HepG2 (cell line): ENCODE results near the gene LITAFD. TPM values are rescaled to one million over a fixed set of nuclear protein-coding genes. Genes with fewer than 3 reads are reported as not detected.

ENCODE experiments used
- ATF1 ChIP-seq: IDR thresholded peaks from 2 replicates; pipeline ENCODE4 v1.6.1; 2016; ENCODE audit warnings: mild to moderate bottlenecking, control low read depth
- EP300 ChIP-seq, 3 experiments: sonication (generic) in 1 of 3; formaldehyde crosslinking in 1 of 3; IDR thresholded peaks; 2 replicates each; pipeline versions ENCODE4 v1.5.1 to v1.6.1; 2011 to 2020; ENCODE audit warnings: low read depth in 2 of 3, low read length in 2 of 3, borderline replicate concordance in 1 of 3, improper control_type of control experiment in 1 of 3, mild to moderate bottlenecking in 1 of 3, missing genetic modification reagents in 1 of 3, moderate library complexity in 1 of 3
- GATA4 ChIP-seq: sonication (generic); IDR thresholded peaks from 2 replicates; pipeline ENCODE4 v1.6.1; 2016; ENCODE audit warnings: antibody characterized with exemption, low read depth, borderline replicate concordance
- GPN1 ChIP-seq: sonication (generic); formaldehyde crosslinking; IDR thresholded peaks from 2 replicates; pipeline ENCODE4 v1.5.1; 2020; ENCODE audit warnings: missing genetic modification reagents, borderline replicate concordance
- HHEX ChIP-seq: IDR thresholded peaks from 2 replicates; pipeline ENCODE4 v1.6.1; 2016; ENCODE audit warnings: control low read depth
- HOXA3 ChIP-seq: sonication (generic); formaldehyde crosslinking; IDR thresholded peaks from 2 replicates; pipeline ENCODE4 v1.5.0; 2020; ENCODE audit warnings: missing genetic modification reagents
- NKX3-1 ChIP-seq: sonication (generic); formaldehyde crosslinking; IDR thresholded peaks from 2 replicates; pipeline ENCODE4 v1.5.0; 2020; ENCODE audit warnings: missing genetic modification reagents
- SMC3 ChIP-seq: IDR thresholded peaks from 2 replicates; pipeline ENCODE4 v1.6.1; 2011; ENCODE audit warnings: low read length, improper control_type of control experiment
- TAF15 ChIP-seq: fragments of 200-400 bp; formaldehyde crosslinking; IDR thresholded peaks from one replicate; pipeline ENCODE4 v1.6.1; 2018; ENCODE audit warnings: mild to moderate bottlenecking, low read depth, low read length; ENCODE audit not compliant: poor library complexity, severe bottlenecking
- TBL1XR1 ChIP-seq: fragments of 150-350 bp; IDR thresholded peaks from 2 replicates; pipeline ENCODE4 v1.6.1; 2014; ENCODE audit warnings: borderline replicate concordance, low read length; ENCODE audit not compliant: partially characterized antibody
- TBP ChIP-seq: sonication (generic); formaldehyde crosslinking; IDR thresholded peaks from 2 replicates; pipeline ENCODE4 v1.5.0; 2020; ENCODE audit warnings: missing genetic modification reagents
- ZNF496 ChIP-seq: sonication (generic); formaldehyde crosslinking; IDR thresholded peaks from 2 replicates; pipeline ENCODE4 v1.8.1; 2023; ENCODE audit warnings: mild to moderate bottlenecking, moderate library complexity, missing genetic modification reagents; ENCODE audit not compliant: insufficient replicate concordance
- ZNF563 ChIP-seq: sonication (generic); formaldehyde crosslinking; IDR thresholded peaks from 2 replicates; pipeline ENCODE4 v1.8.0; 2022; ENCODE audit warnings: mild to moderate bottlenecking, moderate library complexity, missing genetic modification reagents
- ZNF709 ChIP-seq: sonication (generic); formaldehyde crosslinking; IDR thresholded peaks from 2 replicates; pipeline ENCODE4 v1.5.0; 2020; ENCODE audit warnings: mild to moderate bottlenecking, missing genetic modification reagents
- polyA plus RNA-seq, 8 experiments: library from polyadenylated mRNA; depleted of rRNA in 3 of 8; stranded (reverse) in 7 of 8; unstranded in 1 of 8; fragments of >200 nt; fragmentation: Illumina TruSeq in 4 of 8; extraction: Trizol in 4 of 8; gene quantifications; 2 replicates each; pipeline versions ENCODE4 v1.2.1 to v1.2.3, GENCODE V29; 2011 to 2016; ENCODE audit warnings: low read depth in 4 of 8, missing spikeins in 1 of 8, mixed read lengths in 1 of 8; ENCODE audit not compliant: insufficient read depth in 1 of 8
- total RNA-seq, 5 experiments: library from RNA; depleted of rRNA; stranded (reverse); fragments of >200 nt; fragmentation: Illumina TruSeq; extraction: Trizol; gene quantifications; 2 replicates each; pipeline ENCODE4 v1.2.3, GENCODE V29; 2016; ENCODE audit warnings: low read depth in 1 of 5
- TF ChIP-seq, protein P1 (sequence below): sonication (generic); formaldehyde crosslinking; IDR thresholded peaks from 2 replicates; pipeline ENCODE4 v1.4.0; 2020; ENCODE audit warnings: missing genetic modification reagents
- TF ChIP-seq, protein P2 (sequence below): sonication (generic); formaldehyde crosslinking; IDR thresholded peaks from 2 replicates; pipeline ENCODE4 v1.5.1; 2020; ENCODE audit warnings: mild to moderate bottlenecking, missing genetic modification reagents, moderate library complexity
- TF ChIP-seq, protein P3 (sequence below): IDR thresholded peaks from 2 replicates; pipeline ENCODE4 v1.6.1; 2016; ENCODE audit warnings: low read depth, missing genetic modification reagents, missing compliant biosample characterization
- TF ChIP-seq, protein P4 (sequence below): sonication (generic); formaldehyde crosslinking; IDR thresholded peaks from 2 replicates; pipeline ENCODE4 v1.4.0; 2020; ENCODE audit warnings: missing genetic modification reagents

Gene LITAFD
- total and polyA plus RNA-seq, 2 of the 13 experiments (the other 11 are each of a cell fraction or from before 2014, with no cell fraction given): not detected

DNA sequence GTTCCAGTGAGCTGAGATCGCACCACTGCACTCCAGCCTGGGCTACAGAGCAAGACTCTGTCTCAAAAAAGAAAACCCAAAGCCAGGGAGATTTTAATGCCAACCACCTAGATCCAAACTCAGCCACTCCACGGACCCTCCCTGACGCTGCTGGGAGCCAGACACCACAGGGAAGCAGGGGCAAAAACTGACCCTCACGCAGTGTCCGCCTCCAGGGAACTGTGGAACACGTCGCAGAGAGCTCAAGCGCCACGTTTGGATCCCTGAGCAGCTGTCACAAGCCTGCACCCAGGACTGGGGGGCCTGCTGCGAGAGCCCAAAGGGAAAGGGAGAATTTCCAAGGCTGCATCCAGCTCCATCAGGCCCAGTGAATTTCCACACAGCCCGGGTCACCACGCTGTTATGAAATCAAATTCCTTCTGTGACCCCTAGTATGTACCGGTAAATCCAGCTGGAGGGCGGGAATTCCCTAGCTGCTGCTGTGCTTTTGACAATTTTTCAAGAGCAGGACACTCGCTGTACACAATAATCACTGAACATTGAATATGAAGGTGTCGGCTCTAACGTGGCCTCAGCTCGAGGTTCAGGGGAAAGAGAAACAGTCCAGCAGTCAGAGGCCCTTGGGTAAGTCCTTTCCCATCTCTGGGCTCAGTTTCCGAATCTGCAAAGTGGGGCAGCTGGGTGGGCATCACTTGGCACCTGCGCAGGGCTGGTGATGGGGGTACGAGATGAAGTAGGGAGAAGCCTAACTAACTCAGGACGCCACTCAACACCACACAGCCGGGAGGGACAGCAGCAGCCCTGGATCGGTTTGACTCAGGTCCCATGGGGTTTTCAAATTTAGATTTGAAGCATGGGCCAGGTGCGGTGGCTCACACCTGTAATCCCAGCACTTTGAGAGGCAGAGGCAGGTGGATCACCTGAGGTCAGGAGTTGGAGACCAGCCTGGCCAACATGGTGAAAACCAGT is 22.0 kb upstream of the LITAFD start (continued):
- peak; percentile 11 for TF ChIP-seq TBL1XR1
- no peak for TF ChIP-seq GPN1 (CRISPR knock-in tag)
- no peak for TF ChIP-seq ATF1
- TF ChIP-seq EP300 (IDR thresholded peaks at IDR 0.05; ENCODE audit: low read depth in 2 of 2, low read length in 2 of 2): peak; percentile 42 to 95; a peak in 3 of 4 replicates
- TF ChIP-seq EP300 (CRISPR knock-in tag; IDR thresholded peaks at IDR 0.05; ENCODE audit: borderline replicate concordance): peak; percentile 81
- TF ChIP-seq, protein P1, sequence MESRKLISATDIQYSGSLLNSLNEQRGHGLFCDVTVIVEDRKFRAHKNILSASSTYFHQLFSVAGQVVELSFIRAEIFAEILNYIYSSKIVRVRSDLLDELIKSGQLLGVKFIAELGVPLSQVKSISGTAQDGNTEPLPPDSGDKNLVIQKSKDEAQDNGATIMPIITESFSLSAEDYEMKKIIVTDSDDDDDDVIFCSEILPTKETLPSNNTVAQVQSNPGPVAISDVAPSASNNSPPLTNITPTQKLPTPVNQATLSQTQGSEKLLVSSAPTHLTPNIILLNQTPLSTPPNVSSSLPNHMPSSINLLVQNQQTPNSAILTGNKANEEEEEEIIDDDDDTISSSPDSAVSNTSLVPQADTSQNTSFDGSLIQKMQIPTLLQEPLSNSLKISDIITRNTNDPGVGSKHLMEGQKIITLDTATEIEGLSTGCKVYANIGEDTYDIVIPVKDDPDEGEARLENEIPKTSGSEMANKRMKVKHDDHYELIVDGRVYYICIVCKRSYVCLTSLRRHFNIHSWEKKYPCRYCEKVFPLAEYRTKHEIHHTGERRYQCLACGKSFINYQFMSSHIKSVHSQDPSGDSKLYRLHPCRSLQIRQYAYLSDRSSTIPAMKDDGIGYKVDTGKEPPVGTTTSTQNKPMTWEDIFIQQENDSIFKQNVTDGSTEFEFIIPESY (CRISPR knock-in tag): peak; percentile 68
- TF ChIP-seq TBP (CRISPR knock-in tag): no peak
- TF ChIP-seq ZNF709 (CRISPR knock-in tag): 0 out of 2 replicates have a peak, but pooled peaks have one; percentile 47
- no peak for TF ChIP-seq HHEX (CRISPR knock-in tag)
- TF ChIP-seq, protein P2, sequence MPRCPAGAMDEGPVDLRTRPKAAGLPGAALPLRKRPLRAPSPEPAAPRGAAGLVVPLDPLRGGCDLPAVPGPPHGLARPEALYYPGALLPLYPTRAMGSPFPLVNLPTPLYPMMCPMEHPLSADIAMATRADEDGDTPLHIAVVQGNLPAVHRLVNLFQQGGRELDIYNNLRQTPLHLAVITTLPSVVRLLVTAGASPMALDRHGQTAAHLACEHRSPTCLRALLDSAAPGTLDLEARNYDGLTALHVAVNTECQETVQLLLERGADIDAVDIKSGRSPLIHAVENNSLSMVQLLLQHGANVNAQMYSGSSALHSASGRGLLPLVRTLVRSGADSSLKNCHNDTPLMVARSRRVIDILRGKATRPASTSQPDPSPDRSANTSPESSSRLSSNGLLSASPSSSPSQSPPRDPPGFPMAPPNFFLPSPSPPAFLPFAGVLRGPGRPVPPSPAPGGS: peak; percentile 80
- no peak; the same call in 1 of the 2 replicates for TF ChIP-seq ZNF563 (CRISPR knock-in tag)
- no peak for TF ChIP-seq SMC3
- no peak for TF ChIP-seq ZNF496 (CRISPR knock-in tag)
- peak; percentile 87; the same call in 1 of the 2 replicates for TF ChIP-seq NKX3-1 (CRISPR knock-in tag)
- TF ChIP-seq, protein P3, sequence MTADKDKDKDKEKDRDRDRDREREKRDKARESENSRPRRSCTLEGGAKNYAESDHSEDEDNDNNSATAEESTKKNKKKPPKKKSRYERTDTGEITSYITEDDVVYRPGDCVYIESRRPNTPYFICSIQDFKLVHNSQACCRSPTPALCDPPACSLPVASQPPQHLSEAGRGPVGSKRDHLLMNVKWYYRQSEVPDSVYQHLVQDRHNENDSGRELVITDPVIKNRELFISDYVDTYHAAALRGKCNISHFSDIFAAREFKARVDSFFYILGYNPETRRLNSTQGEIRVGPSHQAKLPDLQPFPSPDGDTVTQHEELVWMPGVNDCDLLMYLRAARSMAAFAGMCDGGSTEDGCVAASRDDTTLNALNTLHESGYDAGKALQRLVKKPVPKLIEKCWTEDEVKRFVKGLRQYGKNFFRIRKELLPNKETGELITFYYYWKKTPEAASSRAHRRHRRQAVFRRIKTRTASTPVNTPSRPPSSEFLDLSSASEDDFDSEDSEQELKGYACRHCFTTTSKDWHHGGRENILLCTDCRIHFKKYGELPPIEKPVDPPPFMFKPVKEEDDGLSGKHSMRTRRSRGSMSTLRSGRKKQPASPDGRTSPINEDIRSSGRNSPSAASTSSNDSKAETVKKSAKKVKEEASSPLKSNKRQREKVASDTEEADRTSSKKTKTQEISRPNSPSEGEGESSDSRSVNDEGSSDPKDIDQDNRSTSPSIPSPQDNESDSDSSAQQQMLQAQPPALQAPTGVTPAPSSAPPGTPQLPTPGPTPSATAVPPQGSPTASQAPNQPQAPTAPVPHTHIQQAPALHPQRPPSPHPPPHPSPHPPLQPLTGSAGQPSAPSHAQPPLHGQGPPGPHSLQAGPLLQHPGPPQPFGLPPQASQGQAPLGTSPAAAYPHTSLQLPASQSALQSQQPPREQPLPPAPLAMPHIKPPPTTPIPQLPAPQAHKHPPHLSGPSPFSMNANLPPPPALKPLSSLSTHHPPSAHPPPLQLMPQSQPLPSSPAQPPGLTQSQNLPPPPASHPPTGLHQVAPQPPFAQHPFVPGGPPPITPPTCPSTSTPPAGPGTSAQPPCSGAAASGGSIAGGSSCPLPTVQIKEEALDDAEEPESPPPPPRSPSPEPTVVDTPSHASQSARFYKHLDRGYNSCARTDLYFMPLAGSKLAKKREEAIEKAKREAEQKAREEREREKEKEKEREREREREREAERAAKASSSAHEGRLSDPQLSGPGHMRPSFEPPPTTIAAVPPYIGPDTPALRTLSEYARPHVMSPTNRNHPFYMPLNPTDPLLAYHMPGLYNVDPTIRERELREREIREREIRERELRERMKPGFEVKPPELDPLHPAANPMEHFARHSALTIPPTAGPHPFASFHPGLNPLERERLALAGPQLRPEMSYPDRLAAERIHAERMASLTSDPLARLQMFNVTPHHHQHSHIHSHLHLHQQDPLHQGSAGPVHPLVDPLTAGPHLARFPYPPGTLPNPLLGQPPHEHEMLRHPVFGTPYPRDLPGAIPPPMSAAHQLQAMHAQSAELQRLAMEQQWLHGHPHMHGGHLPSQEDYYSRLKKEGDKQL (CRISPR knock-in tag): peak; percentile 58; the same call in 1 of the 2 replicates
- TF ChIP-seq GATA4: no peak
- TF ChIP-seq TAF15: no peak
- peak; percentile 87 for TF ChIP-seq HOXA3
- TF ChIP-seq, protein P4, sequence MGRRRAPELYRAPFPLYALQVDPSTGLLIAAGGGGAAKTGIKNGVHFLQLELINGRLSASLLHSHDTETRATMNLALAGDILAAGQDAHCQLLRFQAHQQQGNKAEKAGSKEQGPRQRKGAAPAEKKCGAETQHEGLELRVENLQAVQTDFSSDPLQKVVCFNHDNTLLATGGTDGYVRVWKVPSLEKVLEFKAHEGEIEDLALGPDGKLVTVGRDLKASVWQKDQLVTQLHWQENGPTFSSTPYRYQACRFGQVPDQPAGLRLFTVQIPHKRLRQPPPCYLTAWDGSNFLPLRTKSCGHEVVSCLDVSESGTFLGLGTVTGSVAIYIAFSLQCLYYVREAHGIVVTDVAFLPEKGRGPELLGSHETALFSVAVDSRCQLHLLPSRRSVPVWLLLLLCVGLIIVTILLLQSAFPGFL (CRISPR knock-in tag): no peak
